ENCODE results near the gene MCF2L2.

- TF ChIP-seq EZH2 (IDR thresholded peaks at IDR 0.05) (no peak), POLR2AphosphoS5 (IDR thresholded peaks at IDR 0.05; ENCODE audit: borderline replicate concordance, low read depth, low read length) (no peak)
Measured at GRCh38 chr3:183153210-183153950, 275.0 kb downstream of the MCF2L2 start.

Data from SK-N-MC (cell line).